ENCODE results near the gene ARL8A. TPM values are rescaled to one million over a fixed set of nuclear protein-coding genes. Genes with fewer than 3 reads are reported as not detected.

The ARL8A gene
- total and polyA plus RNA-seq, 2 experiments from 2014 or later: 30.3 to 32.7 TPM

DNA sequence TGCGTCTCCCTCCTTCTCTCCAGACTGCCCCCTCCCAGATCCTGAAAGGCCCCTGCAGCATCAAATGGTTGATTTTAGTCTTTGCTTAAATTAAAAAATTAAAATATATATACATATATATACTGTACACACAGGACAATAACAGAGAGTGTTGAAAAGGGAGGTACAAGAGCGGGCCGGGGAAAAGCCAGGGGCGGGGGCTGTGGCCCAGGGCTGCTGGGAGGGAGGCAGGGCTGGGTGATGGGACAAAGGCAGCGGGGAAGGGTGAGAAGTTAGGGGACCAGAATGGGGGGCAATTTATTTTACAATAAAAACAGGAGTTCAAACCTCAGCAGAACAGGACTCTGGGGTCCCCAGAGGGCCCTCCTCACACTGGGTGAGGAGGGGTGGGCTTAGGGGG is 10.5 kb downstream of the ARL8A start (continued):
- TF ChIP-seq, protein P1, sequence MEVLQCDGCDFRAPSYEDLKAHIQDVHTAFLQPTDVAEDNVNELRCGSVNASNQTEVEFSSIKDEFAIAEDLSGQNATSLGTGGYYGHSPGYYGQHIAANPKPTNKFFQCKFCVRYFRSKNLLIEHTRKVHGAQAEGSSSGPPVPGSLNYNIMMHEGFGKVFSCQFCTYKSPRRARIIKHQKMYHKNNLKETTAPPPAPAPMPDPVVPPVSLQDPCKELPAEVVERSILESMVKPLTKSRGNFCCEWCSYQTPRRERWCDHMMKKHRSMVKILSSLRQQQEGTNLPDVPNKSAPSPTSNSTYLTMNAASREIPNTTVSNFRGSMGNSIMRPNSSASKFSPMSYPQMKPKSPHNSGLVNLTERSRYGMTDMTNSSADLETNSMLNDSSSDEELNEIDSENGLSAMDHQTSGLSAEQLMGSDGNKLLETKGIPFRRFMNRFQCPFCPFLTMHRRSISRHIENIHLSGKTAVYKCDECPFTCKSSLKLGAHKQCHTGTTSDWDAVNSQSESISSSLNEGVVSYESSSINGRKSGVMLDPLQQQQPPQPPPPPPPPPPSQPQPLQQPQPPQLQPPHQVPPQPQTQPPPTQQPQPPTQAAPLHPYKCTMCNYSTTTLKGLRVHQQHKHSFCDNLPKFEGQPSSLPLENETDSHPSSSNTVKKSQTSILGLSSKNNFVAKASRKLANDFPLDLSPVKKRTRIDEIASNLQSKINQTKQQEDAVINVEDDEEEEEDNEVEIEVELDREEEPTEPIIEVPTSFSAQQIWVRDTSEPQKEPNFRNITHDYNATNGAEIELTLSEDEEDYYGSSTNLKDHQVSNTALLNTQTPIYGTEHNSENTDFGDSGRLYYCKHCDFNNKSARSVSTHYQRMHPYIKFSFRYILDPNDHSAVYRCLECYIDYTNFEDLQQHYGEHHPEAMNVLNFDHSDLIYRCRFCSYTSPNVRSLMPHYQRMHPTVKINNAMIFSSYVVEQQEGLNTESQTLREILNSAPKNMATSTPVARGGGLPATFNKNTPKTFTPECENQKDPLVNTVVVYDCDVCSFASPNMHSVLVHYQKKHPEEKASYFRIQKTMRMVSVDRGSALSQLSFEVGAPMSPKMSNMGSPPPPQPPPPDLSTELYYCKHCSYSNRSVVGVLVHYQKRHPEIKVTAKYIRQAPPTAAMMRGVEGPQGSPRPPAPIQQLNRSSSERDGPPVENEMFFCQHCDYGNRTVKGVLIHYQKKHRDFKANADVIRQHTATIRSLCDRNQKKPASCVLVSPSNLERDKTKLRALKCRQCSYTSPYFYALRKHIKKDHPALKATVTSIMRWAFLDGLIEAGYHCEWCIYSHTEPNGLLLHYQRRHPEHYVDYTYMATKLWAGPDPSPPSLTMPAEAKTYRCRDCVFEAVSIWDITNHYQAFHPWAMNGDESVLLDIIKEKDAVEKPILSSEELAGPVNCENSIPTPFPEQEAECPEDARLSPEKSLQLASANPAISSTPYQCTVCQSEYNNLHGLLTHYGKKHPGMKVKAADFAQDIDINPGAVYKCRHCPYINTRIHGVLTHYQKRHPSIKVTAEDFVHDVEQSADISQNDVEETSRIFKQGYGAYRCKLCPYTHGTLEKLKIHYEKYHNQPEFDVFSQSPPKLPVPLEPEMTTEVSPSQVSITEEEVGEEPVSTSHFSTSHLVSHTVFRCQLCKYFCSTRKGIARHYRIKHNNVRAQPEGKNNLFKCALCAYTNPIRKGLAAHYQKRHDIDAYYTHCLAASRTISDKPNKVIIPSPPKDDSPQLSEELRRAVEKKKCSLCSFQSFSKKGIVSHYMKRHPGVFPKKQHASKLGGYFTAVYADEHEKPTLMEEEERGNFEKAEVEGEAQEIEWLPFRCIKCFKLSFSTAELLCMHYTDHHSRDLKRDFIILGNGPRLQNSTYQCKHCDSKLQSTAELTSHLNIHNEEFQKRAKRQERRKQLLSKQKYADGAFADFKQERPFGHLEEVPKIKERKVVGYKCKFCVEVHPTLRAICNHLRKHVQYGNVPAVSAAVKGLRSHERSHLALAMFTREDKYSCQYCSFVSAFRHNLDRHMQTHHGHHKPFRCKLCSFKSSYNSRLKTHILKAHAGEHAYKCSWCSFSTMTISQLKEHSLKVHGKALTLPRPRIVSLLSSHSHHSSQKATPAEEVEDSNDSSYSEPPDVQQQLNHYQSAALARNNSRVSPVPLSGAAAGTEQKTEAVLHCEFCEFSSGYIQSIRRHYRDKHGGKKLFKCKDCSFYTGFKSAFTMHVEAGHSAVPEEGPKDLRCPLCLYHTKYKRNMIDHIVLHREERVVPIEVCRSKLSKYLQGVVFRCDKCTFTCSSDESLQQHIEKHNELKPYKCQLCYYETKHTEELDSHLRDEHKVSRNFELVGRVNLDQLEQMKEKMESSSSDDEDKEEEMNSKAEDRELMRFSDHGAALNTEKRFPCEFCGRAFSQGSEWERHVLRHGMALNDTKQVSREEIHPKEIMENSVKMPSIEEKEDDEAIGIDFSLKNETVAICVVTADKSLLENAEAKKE (CRISPR knock-in tag; IDR thresholded peaks at IDR 0.05): no peak
- TF ChIP-seq POLR2AphosphoS5 (IDR thresholded peaks at IDR 0.05; ENCODE audit: low read depth): no peak
- TF ChIP-seq, protein P2, sequence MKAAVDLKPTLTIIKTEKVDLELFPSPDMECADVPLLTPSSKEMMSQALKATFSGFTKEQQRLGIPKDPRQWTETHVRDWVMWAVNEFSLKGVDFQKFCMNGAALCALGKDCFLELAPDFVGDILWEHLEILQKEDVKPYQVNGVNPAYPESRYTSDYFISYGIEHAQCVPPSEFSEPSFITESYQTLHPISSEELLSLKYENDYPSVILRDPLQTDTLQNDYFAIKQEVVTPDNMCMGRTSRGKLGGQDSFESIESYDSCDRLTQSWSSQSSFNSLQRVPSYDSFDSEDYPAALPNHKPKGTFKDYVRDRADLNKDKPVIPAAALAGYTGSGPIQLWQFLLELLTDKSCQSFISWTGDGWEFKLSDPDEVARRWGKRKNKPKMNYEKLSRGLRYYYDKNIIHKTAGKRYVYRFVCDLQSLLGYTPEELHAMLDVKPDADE (IDR thresholded peaks at IDR 0.05): no peak
- TF ChIP-seq, protein P3, sequence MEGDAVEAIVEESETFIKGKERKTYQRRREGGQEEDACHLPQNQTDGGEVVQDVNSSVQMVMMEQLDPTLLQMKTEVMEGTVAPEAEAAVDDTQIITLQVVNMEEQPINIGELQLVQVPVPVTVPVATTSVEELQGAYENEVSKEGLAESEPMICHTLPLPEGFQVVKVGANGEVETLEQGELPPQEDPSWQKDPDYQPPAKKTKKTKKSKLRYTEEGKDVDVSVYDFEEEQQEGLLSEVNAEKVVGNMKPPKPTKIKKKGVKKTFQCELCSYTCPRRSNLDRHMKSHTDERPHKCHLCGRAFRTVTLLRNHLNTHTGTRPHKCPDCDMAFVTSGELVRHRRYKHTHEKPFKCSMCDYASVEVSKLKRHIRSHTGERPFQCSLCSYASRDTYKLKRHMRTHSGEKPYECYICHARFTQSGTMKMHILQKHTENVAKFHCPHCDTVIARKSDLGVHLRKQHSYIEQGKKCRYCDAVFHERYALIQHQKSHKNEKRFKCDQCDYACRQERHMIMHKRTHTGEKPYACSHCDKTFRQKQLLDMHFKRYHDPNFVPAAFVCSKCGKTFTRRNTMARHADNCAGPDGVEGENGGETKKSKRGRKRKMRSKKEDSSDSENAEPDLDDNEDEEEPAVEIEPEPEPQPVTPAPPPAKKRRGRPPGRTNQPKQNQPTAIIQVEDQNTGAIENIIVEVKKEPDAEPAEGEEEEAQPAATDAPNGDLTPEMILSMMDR (conservative IDR thresholded peaks at IDR 0.05; ENCODE audit: low read depth in 2 of 2): no peak

DNA sequence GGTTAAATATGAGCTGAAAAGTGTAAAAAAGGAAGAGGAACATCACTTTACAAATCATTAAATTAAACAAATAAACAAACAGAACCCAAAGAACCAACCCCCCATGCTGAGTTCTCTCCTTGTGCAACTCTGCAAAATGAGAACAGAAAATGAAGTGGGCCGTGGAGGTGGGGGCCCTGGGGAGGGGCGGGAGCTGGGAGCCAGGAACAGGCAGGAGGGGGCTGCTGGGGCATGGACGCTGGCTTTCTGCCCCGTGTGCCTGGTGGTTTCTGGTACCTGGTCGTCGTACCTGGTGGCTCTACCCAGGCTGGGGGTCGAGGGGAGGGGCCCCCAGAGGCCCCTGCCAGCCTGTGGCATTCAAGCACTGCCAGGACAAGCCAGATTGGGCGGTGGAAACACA is 11.0 kb downstream of the ARL8A start:
- H3K27ac ChIP-seq (ENCODE audit: low read depth): no peak overlapping the region
- H3K4me3 Mint-ChIP-seq: no peak overlapping the region
- TF ChIP-seq CREB1 (CRISPR knock-in tag; IDR thresholded peaks at IDR 0.05; ENCODE audit: low read depth): no peak
- TF ChIP-seq ZNF331 (CRISPR knock-in tag; IDR thresholded peaks at IDR 0.05; ENCODE audit: low read depth): no peak
- TF ChIP-seq, protein P3 (conservative IDR thresholded peaks at IDR 0.05; ENCODE audit: low read depth in 2 of 2): no peak
- TF ChIP-seq, protein P4, sequence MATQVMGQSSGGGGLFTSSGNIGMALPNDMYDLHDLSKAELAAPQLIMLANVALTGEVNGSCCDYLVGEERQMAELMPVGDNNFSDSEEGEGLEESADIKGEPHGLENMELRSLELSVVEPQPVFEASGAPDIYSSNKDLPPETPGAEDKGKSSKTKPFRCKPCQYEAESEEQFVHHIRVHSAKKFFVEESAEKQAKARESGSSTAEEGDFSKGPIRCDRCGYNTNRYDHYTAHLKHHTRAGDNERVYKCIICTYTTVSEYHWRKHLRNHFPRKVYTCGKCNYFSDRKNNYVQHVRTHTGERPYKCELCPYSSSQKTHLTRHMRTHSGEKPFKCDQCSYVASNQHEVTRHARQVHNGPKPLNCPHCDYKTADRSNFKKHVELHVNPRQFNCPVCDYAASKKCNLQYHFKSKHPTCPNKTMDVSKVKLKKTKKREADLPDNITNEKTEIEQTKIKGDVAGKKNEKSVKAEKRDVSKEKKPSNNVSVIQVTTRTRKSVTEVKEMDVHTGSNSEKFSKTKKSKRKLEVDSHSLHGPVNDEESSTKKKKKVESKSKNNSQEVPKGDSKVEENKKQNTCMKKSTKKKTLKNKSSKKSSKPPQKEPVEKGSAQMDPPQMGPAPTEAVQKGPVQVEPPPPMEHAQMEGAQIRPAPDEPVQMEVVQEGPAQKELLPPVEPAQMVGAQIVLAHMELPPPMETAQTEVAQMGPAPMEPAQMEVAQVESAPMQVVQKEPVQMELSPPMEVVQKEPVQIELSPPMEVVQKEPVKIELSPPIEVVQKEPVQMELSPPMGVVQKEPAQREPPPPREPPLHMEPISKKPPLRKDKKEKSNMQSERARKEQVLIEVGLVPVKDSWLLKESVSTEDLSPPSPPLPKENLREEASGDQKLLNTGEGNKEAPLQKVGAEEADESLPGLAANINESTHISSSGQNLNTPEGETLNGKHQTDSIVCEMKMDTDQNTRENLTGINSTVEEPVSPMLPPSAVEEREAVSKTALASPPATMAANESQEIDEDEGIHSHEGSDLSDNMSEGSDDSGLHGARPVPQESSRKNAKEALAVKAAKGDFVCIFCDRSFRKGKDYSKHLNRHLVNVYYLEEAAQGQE (IDR thresholded peaks at IDR 0.05; ENCODE audit: unreplicated experiment): no peak
- no peak for DNase-seq (ENCODE audit: low spot score)
- H3K4me1 ChIP-seq (ENCODE audit: insufficient read depth): peaks cover 4% of the 10 kb centered on the region; the same call in 1 of the 2 replicates
- H3K9me3 Mint-ChIP-seq: no peaks in the 10 kb centered on the region
- H3K27me3 ChIP-seq (ENCODE audit: insufficient read depth): no peaks in the 10 kb centered on the region
- H3K4me3 ChIP-seq: no peak overlapping the region
- H3K27me3 Mint-ChIP-seq (ENCODE audit: insufficient read depth, low read depth, poor library complexity): peaks cover 6% of the 10 kb centered on the region
- H3K27ac Mint-ChIP-seq: no peak overlapping the region
- no peaks in the 10 kb centered on the region; the same call in 1 of the 2 replicates for H4K20me1 ChIP-seq (replicated peaks; ENCODE audit: insufficient read depth)
- H2AFZ ChIP-seq: no peak overlapping the region
- H3F3A ChIP-seq (replicated peaks; ENCODE audit: low read depth): peaks cover 9% of the 10 kb centered on the region; the same call in 1 of the 2 replicates
- no peaks in the 10 kb centered on the region for H3K9me2 ChIP-seq (ENCODE audit: insufficient read depth)
- no peaks in the 10 kb centered on the region; the same call in 1 of the 2 replicates for H3K36me3 ChIP-seq (ENCODE audit: insufficient read depth)
- H3K4me1 Mint-ChIP-seq: peaks cover 21% of the 10 kb centered on the region
- H3K4me2 ChIP-seq: no peak overlapping the region
- peaks cover 5% of the 10 kb centered on the region; the same call in 1 of the 2 replicates for H3K79me2 ChIP-seq (replicated peaks; ENCODE audit: insufficient read depth)
- peaks cover 35% of the 10 kb centered on the region for H3K36me3 Mint-ChIP-seq (ENCODE audit: low read depth)
- no peak for ATAC-seq
